K562 (cell line): ENCODE measurements around the gene HDAC6.
A peak's percentile ranks its signal among the peaks of the same experiment; 100 is the strongest.

Experiments used
- JUNB ChIP-seq: fragments of 450-650 bp; formaldehyde crosslinking; conservative IDR thresholded peaks from 2 replicates; pipeline ENCODE4 v1.4.0; 2020; ENCODE audit warnings: mild to moderate bottlenecking
- RAD21 ChIP-seq, 2 experiments: fragments of 250-450 bp in 1 of 2; fragments of 450-650 bp in 1 of 2; sonication (Bioruptor Pico) in 1 of 2; formaldehyde crosslinking in 1 of 2; IDR thresholded peaks in 1 of 2; conservative IDR thresholded peaks in 1 of 2; 2 replicates each; pipeline versions ENCODE4 v1.4.0 to v1.8.0; 2020 to 2022; ENCODE audit warnings: mild to moderate bottlenecking in 2 of 2, moderate library complexity in 1 of 2

GRCh38 chrX:48761674-48762471 lies 40.0 kb upstream of the HDAC6 start, which contains the start of gene GLOD5:
- TF ChIP-seq JUNB (CRISPR knock-in tag) (no peak), RAD21 (CRISPR knock-in tag; conservative IDR thresholded peaks at IDR 0.05 in 1 of 2, IDR thresholded peaks at IDR 0.05 in 1 of 2) (peak; percentile 11 to 80; a peak in 2 of 4 replicates)
